HG03457 (cell line): ENCODE data around the gene RUNX2.

Experiments
- ATAC-seq: cut with Tn5 transposase; IDR thresholded peaks from one replicate; pipeline ENCODE4 v1.9.1; 2021; ENCODE audit warnings: moderate number of reproducible peaks; ENCODE audit not compliant: unreplicated experiment

The RUNX2 gene

GRCh38 chr6:45400021-45400420, 71.9 kb downstream of the RUNX2 start:
- no peak for ATAC-seq

DNA sequence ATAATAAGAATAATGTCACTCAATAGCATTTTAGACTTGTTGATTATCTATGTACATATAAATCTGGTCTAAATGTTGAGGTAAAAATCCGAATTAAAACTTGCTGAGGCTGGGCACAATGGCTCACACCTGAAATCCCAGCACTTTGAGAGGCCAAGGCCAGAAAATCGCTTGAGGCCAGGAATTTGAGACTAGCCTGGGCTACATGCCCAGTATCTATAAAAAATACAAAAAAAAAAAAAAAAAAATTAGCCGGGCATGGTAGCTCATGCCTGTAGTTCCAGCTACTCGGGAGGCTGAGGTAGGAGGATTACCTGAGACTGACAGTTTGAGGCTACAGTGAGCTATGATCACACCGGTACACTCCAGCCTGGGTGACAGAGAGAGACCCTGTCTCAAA, 83.8 kb downstream of the RUNX2 start:
- ATAC-seq = no peak

DNA sequence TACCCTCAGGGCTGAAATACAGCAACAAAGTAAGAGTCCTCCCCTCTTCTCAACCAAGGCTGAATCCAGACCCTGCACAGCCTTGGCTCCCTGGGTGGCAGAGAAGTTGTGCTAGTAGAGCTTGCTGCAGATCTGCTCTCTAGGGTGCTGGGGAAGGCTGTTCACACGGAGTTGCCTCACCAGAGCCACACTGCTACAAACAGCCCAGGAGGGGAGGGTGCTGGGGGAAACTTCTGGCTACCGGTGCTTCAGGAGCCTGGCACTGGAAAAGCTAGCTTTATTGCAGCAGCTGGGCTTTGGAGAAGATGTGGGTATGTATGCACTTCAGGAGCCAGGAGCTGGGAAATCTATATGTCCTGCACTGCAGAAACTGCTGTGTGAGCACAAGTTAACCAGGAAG, 87.2 kb downstream of the RUNX2 start:
- ATAC-seq = no peak

DNA sequence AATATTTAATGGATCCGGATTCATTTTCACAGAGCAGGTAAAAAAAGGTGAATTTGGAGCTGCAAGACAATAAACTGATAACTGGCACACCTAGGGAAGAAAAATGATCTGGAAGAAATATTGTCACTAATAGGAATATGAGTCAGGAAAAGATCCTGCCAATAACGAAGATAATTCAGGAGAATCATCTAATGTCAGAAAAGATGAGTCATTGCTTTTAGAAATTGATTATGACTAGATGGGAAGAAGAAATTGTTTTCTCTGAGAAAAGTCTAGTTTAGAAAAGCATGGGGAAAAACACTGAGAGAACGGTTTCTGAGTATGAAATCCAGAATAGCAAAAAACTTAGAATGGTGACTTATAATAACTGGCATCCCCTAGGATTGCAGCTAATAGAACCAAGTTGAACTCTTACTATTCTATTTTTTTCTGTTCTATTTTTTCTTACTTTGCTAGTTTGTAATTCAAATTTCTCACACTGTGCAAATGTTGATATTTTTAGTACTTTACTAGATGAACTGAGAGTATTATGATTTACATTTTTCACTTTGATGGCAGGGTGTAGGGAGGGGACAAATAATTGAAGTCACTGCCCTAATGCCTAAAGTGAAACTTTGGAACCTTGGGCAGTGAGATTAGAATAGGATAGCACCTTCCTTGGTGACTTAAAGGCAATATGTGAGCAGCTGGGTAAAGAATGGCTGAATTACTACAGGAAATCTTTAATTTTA, 87.8 kb downstream of the RUNX2 start:
- ATAC-seq = no peak

DNA sequence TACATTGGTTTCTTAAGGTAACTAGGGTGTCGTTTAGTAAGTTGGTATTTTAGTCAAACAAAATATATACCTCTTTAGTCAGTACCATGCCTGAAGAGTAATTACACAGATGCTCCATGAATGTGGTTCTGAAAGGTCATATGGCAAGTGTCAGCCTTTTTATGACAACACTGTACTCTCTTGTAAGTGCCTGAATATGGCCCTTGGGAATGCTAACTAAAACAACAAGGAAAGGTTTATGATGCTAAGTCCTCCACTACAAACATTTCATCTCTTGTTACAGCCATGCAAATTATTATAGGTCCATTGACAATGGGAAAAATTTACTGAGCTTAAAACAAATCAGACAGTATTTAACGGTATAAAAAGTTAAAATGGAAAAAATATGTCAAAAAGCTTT, 88.6 kb downstream of the RUNX2 start:
- no peak for ATAC-seq

DNA sequence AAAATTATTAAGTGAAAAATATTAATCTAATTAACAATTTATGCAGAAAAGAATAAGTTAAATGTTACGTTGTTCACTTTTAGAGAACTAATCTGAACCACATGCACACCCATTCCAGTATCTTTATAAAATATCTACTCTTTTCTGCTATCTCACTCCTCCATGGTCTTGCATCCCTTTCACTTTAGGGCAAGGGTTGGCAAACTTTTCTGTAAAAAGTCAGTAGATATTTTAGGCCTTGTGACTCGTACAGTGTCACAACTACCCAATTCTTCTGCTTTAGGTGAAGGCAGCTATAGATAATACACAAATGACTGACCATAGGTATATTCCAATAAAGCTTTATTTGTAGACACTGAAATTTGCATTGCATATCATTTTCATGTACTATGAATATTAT, 89.3 kb downstream of the RUNX2 start:
- no peak for ATAC-seq

DNA sequence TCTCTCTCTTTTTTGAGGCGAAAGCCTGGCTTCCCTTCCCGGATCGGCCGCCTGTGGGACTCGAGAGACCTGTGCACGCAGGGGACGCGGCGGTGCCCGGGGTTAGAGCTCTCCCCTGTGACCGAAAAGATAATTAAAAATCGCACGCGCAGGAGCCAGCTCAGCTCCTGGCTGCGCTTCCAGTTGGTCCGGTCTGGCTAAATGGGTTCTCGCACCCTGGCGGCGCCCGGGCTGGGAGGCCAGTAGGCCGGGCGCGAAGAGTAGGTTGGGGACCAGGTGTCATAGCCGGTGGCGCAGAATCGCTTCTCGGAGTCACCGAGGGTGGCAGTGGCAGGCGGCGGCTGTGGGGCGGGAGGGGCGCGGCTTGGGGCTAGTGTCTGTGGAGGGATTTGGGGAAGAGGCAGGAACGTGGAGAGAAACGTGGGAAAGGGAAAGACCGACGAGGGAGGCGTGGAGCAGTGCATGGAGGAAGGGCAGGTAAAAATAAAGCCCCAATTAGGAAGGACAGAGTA, 91.5 kb downstream of the RUNX2 start:
- ATAC-seq = no peak

GRCh38 chr6:45420083-45420908, 92.2 kb downstream of the RUNX2 start:
- no peak for ATAC-seq

GRCh38 chr6:45420909-45421708, 93.0 kb downstream of the RUNX2 start:
- ATAC-seq = no peak

DNA sequence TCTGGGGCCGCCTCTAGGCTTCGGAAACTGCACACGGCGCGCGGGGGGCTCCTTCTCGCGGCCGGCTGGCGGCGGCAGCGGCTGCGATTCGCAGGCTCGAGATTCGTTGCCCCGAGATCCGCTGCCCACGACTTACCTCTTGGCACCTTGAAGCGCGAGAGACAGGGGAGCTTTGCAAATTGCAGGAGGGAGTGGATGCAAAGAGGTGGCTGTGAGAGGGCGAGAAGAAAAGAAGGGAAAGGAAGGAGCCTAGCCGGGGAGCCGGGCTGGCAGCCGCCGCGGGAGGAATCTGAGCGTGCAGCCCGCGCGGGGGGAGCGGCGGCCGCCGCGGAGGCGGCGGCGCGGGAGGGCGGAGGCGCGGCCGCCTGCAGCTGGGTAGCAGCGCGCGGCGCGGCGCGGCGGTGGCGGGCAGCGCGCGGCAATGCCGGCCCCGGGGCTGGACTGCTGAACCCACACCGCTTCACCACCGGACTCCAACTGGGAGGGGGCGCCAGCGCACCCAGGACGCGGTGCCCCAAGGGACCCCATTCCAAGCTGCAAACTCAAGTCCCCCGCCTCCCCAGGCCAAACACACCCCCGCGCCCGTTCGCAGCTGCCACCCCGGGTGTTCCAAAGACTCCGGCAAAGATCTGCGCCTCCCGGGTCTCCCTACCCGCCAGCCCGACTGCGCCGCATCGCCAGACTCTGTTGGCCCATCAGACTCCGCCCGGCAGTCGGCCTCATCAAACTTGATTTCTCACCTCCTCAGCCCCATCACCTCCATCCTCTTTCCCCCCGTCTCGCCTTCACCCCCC, 93.8 kb downstream of the RUNX2 start:
- ATAC-seq = no peak

GRCh38 chr6:45422503-45423110, 94.5 kb downstream of the RUNX2 start:
- ATAC-seq = no peak

DNA sequence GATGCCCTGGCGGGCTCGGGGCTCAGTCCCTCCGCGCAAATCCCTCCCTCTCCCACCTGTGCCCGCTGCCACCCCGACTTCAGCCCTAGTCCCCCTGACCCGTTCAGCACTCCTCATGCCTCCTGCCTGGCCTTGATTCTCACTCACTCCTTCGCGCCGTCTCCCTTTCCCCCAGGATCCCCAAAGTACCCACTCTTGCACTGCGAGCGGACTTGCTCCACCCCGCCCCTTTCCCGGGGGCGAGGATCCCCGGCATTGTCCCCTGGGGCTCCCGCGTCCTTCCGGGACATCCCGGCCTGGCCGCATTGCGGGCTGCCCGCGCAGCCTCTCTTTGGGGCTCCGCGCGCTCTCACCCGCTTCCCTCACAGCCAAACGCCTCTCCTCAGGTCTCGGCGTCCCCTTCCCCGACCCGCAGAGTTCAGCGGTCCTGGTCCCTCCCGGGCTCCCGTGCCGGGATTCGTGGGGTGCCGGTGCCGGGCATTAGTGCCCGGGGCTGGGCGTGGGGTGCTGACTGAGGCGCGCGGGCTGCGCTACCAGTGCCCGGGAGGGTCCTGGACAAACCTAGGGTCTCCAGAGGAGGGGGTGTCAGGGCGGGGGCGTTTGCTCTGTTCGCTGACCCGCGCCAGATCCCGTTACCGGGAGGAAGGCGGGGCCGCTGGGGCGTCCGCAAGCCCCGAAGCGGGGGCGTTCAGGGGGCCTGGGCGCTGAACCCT, 95.1 kb downstream of the RUNX2 start:
- no peak for ATAC-seq

- ATAC-seq = no peak
Observed at GRCh38 chr6:45423824-45424450, 95.8 kb downstream of the RUNX2 start.

GRCh38 chr6:45424451-45424861, 96.3 kb downstream of the RUNX2 start:
- ATAC-seq = no peak

DNA sequence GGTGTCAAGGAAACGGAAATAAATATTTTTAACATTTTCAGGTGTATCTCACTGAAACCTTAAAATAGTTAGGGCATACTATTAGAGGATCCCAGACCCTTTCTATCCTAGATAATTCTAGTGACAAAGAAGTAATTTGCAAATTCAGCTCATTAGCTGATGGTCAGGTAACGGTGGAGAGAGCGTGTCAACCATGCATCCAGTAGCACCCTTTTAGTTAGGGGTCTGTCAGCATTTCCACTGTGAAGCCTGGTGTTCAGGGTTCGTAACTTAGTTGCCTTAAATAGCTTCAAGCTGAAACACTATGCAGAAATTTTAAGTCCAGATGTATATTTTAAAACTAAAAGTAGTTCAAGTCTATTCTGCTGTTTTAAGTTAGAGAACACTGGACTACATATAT, 98.1 kb downstream of the RUNX2 start:
- no peak for ATAC-seq

DNA sequence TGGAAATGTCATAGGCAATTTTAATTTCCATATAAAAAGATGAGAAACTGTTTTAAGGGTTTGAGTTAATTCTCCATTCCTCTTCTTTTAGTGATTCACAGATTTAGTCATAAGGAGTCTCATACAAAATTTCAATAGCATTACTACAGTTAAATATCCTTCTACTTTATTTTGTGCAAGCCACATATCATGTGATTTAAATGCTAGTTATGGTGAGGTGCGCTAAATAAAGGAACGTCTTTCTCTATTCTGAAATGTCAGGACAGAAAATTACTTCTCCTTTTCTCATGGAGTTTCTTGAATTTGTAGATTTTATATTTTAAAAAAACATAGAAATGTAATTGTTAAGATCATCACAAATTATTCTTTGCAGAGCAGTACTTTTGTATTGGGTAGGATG, 99.6 kb downstream of the RUNX2 start:
- ATAC-seq = no peak

- no peak for ATAC-seq
Observed at GRCh38 chr6:45428727-45429126, 100.6 kb downstream of the RUNX2 start.

GRCh38 chr6:45430590-45431202, 102.6 kb downstream of the RUNX2 start:
- ATAC-seq = no peak
